Hepatocyte (in vitro differentiated cells): ENCODE data around the gene KRT20.

Experiments
- CTCF ChIP-seq: fragments of 200-600 bp; sonication (generic); IDR thresholded peaks from 2 replicates; pipeline ENCODE4 v1.5.1; 2016; ENCODE audit warnings: antibody characterized with exemption, mild to moderate bottlenecking; ENCODE audit not compliant: poor library complexity
- EZH2 ChIP-seq: fragments of 200-600 bp; sonication (generic); IDR thresholded peaks from 2 replicates; pipeline ENCODE4 v1.6.1; 2016; ENCODE audit warnings: antibody characterized with exemption, mild to moderate bottlenecking, borderline replicate concordance
- EZH2phosphoT487 ChIP-seq: fragments of 200-600 bp; sonication (generic); IDR thresholded peaks from one replicate; pipeline ENCODE4 v1.6.1; 2018; ENCODE audit warnings: antibody characterized with exemption, mild to moderate bottlenecking, low read depth, moderate library complexity; ENCODE audit not compliant: unreplicated experiment, severe bottlenecking

DNA sequence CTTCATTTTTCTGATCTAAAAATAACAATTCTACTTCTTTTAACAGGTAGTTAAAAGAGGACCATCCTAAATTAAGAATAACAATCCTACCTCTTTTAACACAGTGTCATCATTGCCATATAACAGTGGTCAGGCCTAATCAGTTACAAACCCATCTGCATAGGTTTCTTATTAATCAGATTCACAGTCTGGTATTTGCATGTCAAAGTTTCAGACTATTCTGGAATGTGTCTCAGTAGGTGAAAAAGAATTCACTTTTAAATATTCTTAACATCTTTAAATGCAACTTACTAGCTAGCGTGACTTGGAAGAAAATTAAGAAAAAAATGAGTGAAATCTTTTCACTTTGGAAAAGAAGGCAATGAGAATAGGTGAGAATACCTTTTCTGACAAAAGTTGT lies 11.2 kb downstream of the KRT20 start:
- TF ChIP-seq CTCF = no peak
- TF ChIP-seq EZH2phosphoT487 = no peak
- no peak for TF ChIP-seq EZH2
